GM12878 (cell line): ENCODE data around the gene C19orf33.

Experiments
- BACH1 ChIP-seq: fragments of 450-650 bp; IDR thresholded peaks from 2 replicates; pipeline ENCODE4 v1.6.1; 2017; ENCODE audit warnings: mild to moderate bottlenecking, borderline replicate concordance
- CHD1 ChIP-seq: IDR thresholded peaks from 2 replicates; pipeline ENCODE4 v1.6.1; 2012; ENCODE audit warnings: low read depth, low read length, improper control_type of control experiment
- POLR2A ChIP-seq: IDR thresholded peaks from 2 replicates; pipeline ENCODE4 v1.6.1; 2011; ENCODE audit warnings: low read depth, mild to moderate bottlenecking, low read length
- SMC3 ChIP-seq: IDR thresholded peaks from 2 replicates; pipeline ENCODE4 v1.6.1; 2011; ENCODE audit warnings: low read length, improper control_type of control experiment, borderline replicate concordance
- TCF3 ChIP-seq: IDR thresholded peaks from 2 replicates; pipeline ENCODE4 v1.6.1; 2012; ENCODE audit warnings: low read depth, mild to moderate bottlenecking, low read length, borderline replicate concordance; ENCODE audit not compliant: insufficient read depth
- TF ChIP-seq, protein P1 (sequence below), 3 experiments: IDR thresholded peaks in 2 of 3; conservative IDR thresholded peaks in 1 of 3; 2 replicates each; pipeline ENCODE4 v1.5.1; 2011; ENCODE audit warnings: low read depth in 3 of 3, low read length in 3 of 3, mild to moderate bottlenecking in 3 of 3, control low read depth in 2 of 3, moderate library complexity in 2 of 3, inconsistent platforms in 1 of 3, mixed read lengths in 1 of 3; ENCODE audit not compliant: control insufficient read depth in 2 of 3, insufficient read depth in 1 of 3; ENCODE audit errors: extremely low read depth in 1 of 3

DNA sequence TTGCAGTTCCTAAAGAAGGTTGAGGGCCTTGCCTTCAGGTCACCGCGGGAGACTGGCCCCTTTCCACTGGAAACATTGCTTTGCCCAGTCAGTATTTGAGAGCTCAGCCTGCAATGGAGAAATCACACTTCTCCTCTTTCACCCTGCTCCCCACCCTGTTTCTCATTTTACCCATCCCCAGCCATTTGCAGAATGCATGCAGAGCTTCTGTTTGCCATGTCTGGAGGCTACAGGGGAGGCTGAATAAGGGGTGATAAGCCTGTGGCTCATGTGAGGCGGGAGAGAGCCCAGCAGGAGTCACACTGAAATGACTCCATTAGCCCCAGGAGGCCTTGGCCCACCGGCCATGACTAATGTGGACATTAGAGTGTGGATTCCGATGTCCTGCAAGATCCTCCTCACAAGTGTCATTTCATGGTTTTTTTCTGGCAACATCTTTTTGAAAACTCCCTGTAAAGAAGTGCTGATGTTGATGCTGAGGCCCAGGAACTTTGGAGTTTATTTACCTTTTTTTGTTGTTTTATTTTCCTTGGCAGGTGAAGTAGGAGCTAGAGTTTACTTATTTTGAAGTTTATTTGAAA lies 33.4 kb upstream of the C19orf33 start:
- TF ChIP-seq, protein P1, sequence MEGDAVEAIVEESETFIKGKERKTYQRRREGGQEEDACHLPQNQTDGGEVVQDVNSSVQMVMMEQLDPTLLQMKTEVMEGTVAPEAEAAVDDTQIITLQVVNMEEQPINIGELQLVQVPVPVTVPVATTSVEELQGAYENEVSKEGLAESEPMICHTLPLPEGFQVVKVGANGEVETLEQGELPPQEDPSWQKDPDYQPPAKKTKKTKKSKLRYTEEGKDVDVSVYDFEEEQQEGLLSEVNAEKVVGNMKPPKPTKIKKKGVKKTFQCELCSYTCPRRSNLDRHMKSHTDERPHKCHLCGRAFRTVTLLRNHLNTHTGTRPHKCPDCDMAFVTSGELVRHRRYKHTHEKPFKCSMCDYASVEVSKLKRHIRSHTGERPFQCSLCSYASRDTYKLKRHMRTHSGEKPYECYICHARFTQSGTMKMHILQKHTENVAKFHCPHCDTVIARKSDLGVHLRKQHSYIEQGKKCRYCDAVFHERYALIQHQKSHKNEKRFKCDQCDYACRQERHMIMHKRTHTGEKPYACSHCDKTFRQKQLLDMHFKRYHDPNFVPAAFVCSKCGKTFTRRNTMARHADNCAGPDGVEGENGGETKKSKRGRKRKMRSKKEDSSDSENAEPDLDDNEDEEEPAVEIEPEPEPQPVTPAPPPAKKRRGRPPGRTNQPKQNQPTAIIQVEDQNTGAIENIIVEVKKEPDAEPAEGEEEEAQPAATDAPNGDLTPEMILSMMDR (IDR thresholded peaks at IDR 0.05 in 2 of 3, conservative IDR thresholded peaks at IDR 0.05 in 1 of 3; ENCODE audit: control insufficient read depth in 2 of 3, extremely low read depth in 1 of 3, insufficient read depth in 1 of 3, low read depth in 3 of 3, low read length in 3 of 3): no peak
- no peak for TF ChIP-seq CHD1
- no peak for TF ChIP-seq TCF3
- no peak for TF ChIP-seq SMC3
- TF ChIP-seq BACH1: no peak
- no peak for TF ChIP-seq POLR2A
